Measurements from ENCODE around the gene PDE11A. TPM values are rescaled to one million over a fixed set of nuclear protein-coding genes. Genes with fewer than 3 reads are reported as not detected.

PDE11A gene
- total and polyA plus RNA-seq, 12 donors, result 0.26 to 2.9 (median 0.58) TPM

DNA sequence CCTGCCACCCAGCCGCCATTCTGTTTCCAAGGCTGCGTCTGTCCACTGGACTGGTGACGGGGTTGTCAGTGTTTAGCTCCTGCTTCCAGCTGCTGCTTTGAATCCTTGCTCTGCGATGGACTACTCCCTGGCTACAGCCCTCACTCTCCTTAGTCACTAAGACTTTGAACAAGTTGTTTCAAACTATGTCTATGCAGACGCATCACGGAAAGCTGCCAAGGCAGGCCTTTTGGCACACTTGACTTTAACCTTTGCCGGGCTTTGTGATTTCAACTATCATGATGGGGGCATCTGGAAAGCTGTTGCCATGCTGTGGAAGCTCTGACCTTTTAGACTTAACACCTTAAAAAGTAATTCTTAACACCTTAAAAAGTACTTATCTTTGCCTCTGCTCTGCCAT lies 54.4 kb downstream of the PDE11A start:
- Histone ChIP-seq H3K27me3 (no peaks in the 10 kb centered on the region), H3K36me3 (replicated peaks in 1 of 2) (no peaks in the 10 kb centered on the region), H3K4me1 (replicated peaks in 1 of 2) (no peaks in the 10 kb centered on the region), H3K27ac (no peak overlapping the region), H3K4me3 (no peak overlapping the region), H3K9me3 (replicated peaks in 1 of 3) (no peaks in the 10 kb centered on the region)
- TF ChIP-seq POLR2A (IDR thresholded peaks at IDR 0.05), result no peak
- TF ChIP-seq, protein P1, sequence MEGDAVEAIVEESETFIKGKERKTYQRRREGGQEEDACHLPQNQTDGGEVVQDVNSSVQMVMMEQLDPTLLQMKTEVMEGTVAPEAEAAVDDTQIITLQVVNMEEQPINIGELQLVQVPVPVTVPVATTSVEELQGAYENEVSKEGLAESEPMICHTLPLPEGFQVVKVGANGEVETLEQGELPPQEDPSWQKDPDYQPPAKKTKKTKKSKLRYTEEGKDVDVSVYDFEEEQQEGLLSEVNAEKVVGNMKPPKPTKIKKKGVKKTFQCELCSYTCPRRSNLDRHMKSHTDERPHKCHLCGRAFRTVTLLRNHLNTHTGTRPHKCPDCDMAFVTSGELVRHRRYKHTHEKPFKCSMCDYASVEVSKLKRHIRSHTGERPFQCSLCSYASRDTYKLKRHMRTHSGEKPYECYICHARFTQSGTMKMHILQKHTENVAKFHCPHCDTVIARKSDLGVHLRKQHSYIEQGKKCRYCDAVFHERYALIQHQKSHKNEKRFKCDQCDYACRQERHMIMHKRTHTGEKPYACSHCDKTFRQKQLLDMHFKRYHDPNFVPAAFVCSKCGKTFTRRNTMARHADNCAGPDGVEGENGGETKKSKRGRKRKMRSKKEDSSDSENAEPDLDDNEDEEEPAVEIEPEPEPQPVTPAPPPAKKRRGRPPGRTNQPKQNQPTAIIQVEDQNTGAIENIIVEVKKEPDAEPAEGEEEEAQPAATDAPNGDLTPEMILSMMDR (IDR thresholded peaks at IDR 0.05), result no peak
- DNase-seq, result no peak
- WGBS, 4 donors, result 79 to 84% (median 82%) methylated on average over 7 of the region's 7 CpGs
- intact Hi-C loops (cut with DNase I), result no loop called here

DNA sequence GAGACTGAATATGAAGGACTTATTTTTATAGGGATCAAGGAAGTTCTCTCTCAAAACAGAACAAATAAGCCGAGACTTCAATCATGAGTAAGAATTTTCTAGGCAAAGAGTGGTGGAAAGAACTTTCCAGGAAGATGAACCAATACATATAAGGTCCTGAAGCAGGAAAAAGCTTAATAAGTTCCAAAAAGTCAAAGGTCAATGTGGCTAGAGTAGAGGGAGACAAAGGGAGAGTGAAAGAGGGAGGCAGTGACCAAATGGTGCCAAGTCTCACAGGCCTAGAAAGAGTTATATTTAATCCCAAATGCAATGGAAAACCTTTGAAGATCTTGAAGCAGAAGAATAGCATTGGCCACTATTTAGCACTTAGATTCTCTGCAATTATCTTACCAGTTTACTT lies 56.0 kb downstream of the PDE11A start:
- DNase-seq, result no peak
- no peak overlapping the region for H3K4me3 ChIP-seq
- H3K27me3 ChIP-seq, result no peaks in the 10 kb centered on the region
- no peaks in the 10 kb centered on the region for H3K4me1 ChIP-seq (replicated peaks in 1 of 2)
- no peaks in the 10 kb centered on the region for H3K9me3 ChIP-seq (replicated peaks in 1 of 3)
- intact Hi-C loops (cut with DNase I), result no loop called here
- H3K36me3 ChIP-seq (replicated peaks in 1 of 2), result no peaks in the 10 kb centered on the region
- 0% methylated on average over 1 of the region's 1 CpG for WGBS, 4 donors
- H3K27ac ChIP-seq, result no peak overlapping the region
- TF ChIP-seq POLR2A (IDR thresholded peaks at IDR 0.05), result no peak
- TF ChIP-seq, protein P1 (IDR thresholded peaks at IDR 0.05), result no peak

DNA sequence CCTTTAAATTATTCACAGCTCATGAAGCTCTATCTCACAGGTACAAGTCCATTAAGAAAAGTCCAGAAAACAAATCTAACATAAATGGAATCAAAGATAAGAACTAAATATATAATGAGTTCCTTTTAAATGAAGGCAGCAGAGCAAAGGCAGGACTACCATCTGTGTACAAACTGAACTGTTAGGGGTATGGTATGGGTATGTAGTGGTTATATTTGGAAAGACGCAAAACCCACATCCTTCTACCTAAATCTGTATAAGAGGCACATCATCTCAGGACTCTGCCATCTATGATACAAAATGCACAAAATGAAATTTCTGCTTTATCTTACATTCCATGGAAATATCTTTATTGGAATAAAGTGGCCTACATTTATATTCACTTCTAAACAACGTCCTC lies 59.9 kb downstream of the PDE11A start:
- H3K4me1 ChIP-seq (replicated peaks in 1 of 2), result no peaks in the 10 kb centered on the region
- no peak for DNase-seq
- no peaks in the 10 kb centered on the region for H3K9me3 ChIP-seq (replicated peaks in 1 of 3)
- TF ChIP-seq POLR2A (IDR thresholded peaks at IDR 0.05), result no peak
- TF ChIP-seq, protein P1 (IDR thresholded peaks at IDR 0.05), result no peak
- H3K27me3 ChIP-seq, result no peaks in the 10 kb centered on the region
- H3K27ac ChIP-seq, result no peak overlapping the region
- no peak overlapping the region for H3K4me3 ChIP-seq
- WGBS, 4 donors, result 75 to 86% (median 77%) methylated on average over 2 of the region's 2 CpGs
- H3K36me3 ChIP-seq (replicated peaks in 1 of 2), result no peaks in the 10 kb centered on the region
- intact Hi-C loops (cut with DNase I), result no loop called here

DNA sequence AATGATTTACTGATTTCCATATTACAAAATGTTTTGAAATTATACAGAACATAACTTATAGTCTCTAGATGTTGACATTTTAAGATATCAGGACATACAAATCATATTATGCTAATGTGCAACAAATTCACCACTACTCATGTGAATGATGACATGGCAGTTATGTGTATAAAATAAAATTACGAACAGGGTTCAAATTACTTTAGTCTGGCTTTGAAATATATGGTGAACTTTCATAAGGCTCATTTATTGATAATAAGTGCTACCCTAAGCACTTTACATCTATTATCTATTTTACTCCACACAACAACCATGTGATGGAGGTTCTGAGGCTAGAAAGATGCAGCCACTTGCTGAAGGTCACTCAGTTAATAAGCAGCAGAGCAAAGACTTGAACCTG lies 62.8 kb downstream of the PDE11A start:
- WGBS, 4 donors, result 64 to 73% (median 67%) methylated on average over 1 of the region's 1 CpG
- no peaks in the 10 kb centered on the region for H3K4me1 ChIP-seq (replicated peaks in 1 of 2)
- DNase-seq, result no peak
- no peak for TF ChIP-seq POLR2A (IDR thresholded peaks at IDR 0.05)
- TF ChIP-seq, protein P1 (IDR thresholded peaks at IDR 0.05), result no peak
- H3K27ac ChIP-seq, result no peak overlapping the region
- no peaks in the 10 kb centered on the region for H3K27me3 ChIP-seq
- no peak overlapping the region for H3K4me3 ChIP-seq
- no peaks in the 10 kb centered on the region for H3K9me3 ChIP-seq (replicated peaks in 1 of 3)
- intact Hi-C loops (cut with DNase I), result no loop called here
- H3K36me3 ChIP-seq (replicated peaks in 1 of 2), result no peaks in the 10 kb centered on the region

All from adrenal gland (tissue), 12 donors.